SJSA1 (cell line): ENCODE data around the gene NEK7. TPM values are rescaled to one million over a fixed set of nuclear protein-coding genes. Genes with fewer than 3 reads are reported as not detected.
"Not testable (repeated sequence)": the region's sequence is repeated elsewhere in the genome, so short reads cannot be mapped to it uniquely, and the experiment has no call there.

Source experiments
- DNase-seq, 2 experiments: peaks; one replicate each; pipeline ENCODE4 v3.0.0-alpha.2; 2015 to 2020; ENCODE audit warnings: low spot score in 2 of 2, low read depth in 1 of 2
- H3K27ac ChIP-seq: fragments of 250-450 bp; sonication (Bioruptor Pico); 2 replicates; pipeline ENCODE4 v1.5.1; 2020; ENCODE audit warnings: mild to moderate bottlenecking, moderate library complexity
- H3K27me3 ChIP-seq: fragments of 250-450 bp; sonication (Bioruptor Pico); replicated peaks from 2 replicates; pipeline ENCODE4 v1.5.1; 2020; ENCODE audit warnings: mild to moderate bottlenecking, moderate library complexity
- H3K36me3 ChIP-seq: fragments of 250-450 bp; sonication (Bioruptor Pico); 2 replicates; pipeline ENCODE4 v1.5.1; 2020; ENCODE audit warnings: mild to moderate bottlenecking
- H3K4me1 ChIP-seq: fragments of 250-450 bp; sonication (Bioruptor Pico); replicated peaks from 2 replicates; pipeline ENCODE4 v1.6.1; 2021; ENCODE audit warnings: mild to moderate bottlenecking
- H3K4me3 ChIP-seq: fragments of 250-450 bp; sonication (Bioruptor Pico); 2 replicates; pipeline ENCODE4 v1.5.1; 2020; ENCODE audit warnings: mild to moderate bottlenecking
- H3K9me3 ChIP-seq: fragments of 250-450 bp; sonication (Bioruptor Pico); replicated peaks from 2 replicates; pipeline ENCODE4 v1.5.1; 2020; ENCODE audit warnings: mild to moderate bottlenecking
- total RNA-seq: library from RNA; depleted of rRNA; stranded (reverse); fragments of >200 nt; shearing (Covaris generic); gene quantifications from 2 replicates; pipeline ENCODE4 v1.2.3, GENCODE V29; 2014

Gene NEK7
- total RNA-seq, 1 experiment from 2014 or later: 136 TPM

- H3K27me3 ChIP-seq: no peaks in the 10 kb centered on the region
- H3K9me3 ChIP-seq: 0 out of 2 replicates have a peak, but pooled peaks cover 4% of the 10 kb centered on the region
- no peak for DNase-seq
- H3K4me1 ChIP-seq: no peaks in the 10 kb centered on the region
- H3K27ac ChIP-seq: no peak overlapping the region
- H3K36me3 ChIP-seq: peaks cover 20% of the 10 kb centered on the region
- no peak overlapping the region for H3K4me3 ChIP-seq
Observed at GRCh38 chr1:198212675-198213074, 55.9 kb downstream of the NEK7 start.

- H3K4me1 ChIP-seq: no peaks in the 10 kb centered on the region
- H3K27me3 ChIP-seq: no peaks in the 10 kb centered on the region
- 0 out of 2 replicates have a peak, but pooled peaks cover 4% of the 10 kb centered on the region for H3K9me3 ChIP-seq
- H3K27ac ChIP-seq: no peak overlapping the region
- no peak overlapping the region for H3K4me3 ChIP-seq
- no peak for DNase-seq
- H3K36me3 ChIP-seq: peaks cover 20% of the 10 kb centered on the region
Observed at GRCh38 chr1:198214924-198215323, 58.1 kb downstream of the NEK7 start.

GRCh38 chr1:198220428-198220827 lies 63.6 kb downstream of the NEK7 start:
- peaks cover 9% of the 10 kb centered on the region for H3K4me1 ChIP-seq
- H3K27me3 ChIP-seq: no peaks in the 10 kb centered on the region
- H3K4me3 ChIP-seq: no peak overlapping the region
- no peak overlapping the region; the same call in 1 of the 2 replicates for H3K27ac ChIP-seq
- H3K9me3 ChIP-seq: no peaks in the 10 kb centered on the region
- peak in 1 of 2 experiments; percentile 39 for DNase-seq
- no peaks in the 10 kb centered on the region for H3K36me3 ChIP-seq

DNA sequence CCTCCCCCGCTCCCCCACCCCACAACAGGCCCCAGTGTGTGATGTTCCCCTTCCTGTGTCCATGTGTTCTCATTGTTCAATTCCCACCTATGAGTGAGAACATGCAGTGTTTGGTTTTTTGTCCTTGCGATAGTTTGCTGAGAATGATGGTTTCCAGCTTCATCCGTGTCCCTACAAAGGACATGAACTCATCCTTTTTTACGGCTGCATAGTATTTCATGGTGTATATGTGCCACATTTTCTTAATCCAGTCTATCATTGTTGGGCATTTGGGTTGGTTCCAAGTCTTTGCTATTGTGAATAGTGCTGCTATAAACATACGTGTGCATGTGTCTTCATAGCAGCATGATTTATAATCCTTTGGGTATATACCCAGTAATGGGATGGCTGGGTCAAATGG lies 70.2 kb downstream of the NEK7 start:
- not testable (repeated sequence) for H3K4me3 ChIP-seq, H3K9me3 ChIP-seq, H3K4me1 ChIP-seq, H3K27ac ChIP-seq, H3K27me3 ChIP-seq, DNase-seq, H3K36me3 ChIP-seq

DNA sequence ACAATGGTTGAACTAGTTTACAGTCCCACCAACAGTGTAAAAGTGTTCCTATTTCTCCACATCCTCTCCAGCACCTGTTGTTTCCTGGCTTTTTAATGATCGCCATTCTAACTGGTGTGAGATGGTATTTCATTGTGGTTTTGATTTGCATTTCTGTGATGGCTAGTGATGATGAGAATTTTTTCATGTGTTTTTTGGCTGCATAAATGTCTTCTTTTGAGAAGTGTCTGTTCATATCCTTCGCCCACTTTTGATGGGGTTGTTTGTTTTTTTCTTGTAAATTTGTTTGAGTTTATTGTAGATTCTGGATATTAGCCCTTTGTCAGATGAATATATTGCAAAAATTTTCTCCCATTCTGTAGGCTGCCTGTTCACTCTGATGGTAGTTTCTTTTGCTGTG lies 70.7 kb downstream of the NEK7 start:
- not testable (repeated sequence) for H3K9me3 ChIP-seq, DNase-seq, H3K4me3 ChIP-seq, H3K27me3 ChIP-seq, H3K4me1 ChIP-seq, H3K36me3 ChIP-seq, H3K27ac ChIP-seq

GRCh38 chr1:198228925-198229324 lies 72.1 kb downstream of the NEK7 start:
- no peak for DNase-seq
- 0 out of 2 replicates have a peak, but pooled peaks cover 4% of the 10 kb centered on the region for H3K36me3 ChIP-seq
- H3K4me1 ChIP-seq: 0 out of 2 replicates have a peak, but pooled peaks cover 1% of the 10 kb centered on the region
- H3K4me3 ChIP-seq: no peak overlapping the region
- H3K27ac ChIP-seq: no peak overlapping the region
- H3K27me3 ChIP-seq: no peaks in the 10 kb centered on the region
- H3K9me3 ChIP-seq: no peaks in the 10 kb centered on the region

- Histone ChIP-seq H3K9me3 (peaks cover 5% of the 10 kb centered on the region; the same call in 1 of the 2 replicates), H3K36me3 (peaks cover 16% of the 10 kb centered on the region), H3K27ac (no peak overlapping the region), H3K27me3 (no peaks in the 10 kb centered on the region), H3K4me1 (peaks cover 6% of the 10 kb centered on the region), H3K4me3 (no peak overlapping the region)
- no peak for DNase-seq
Observed at GRCh38 chr1:198231779-198232178, 75.0 kb downstream of the NEK7 start.

GRCh38 chr1:198232378-198232777 lies 75.6 kb downstream of the NEK7 start:
- Histone ChIP-seq H3K4me1 (peaks cover 6% of the 10 kb centered on the region), H3K9me3 (peaks cover 7% of the 10 kb centered on the region; the same call in 1 of the 2 replicates), H3K27me3 (no peaks in the 10 kb centered on the region), H3K4me3 (no peak overlapping the region), H3K36me3 (peaks cover 20% of the 10 kb centered on the region), H3K27ac (no peak overlapping the region)
- no peak for DNase-seq

- peaks cover 6% of the 10 kb centered on the region for H3K4me1 ChIP-seq
- peaks cover 7% of the 10 kb centered on the region; the same call in 1 of the 2 replicates for H3K9me3 ChIP-seq
- H3K27ac ChIP-seq: no peak overlapping the region
- peaks cover 20% of the 10 kb centered on the region for H3K36me3 ChIP-seq
- no peak for DNase-seq
- H3K27me3 ChIP-seq: no peaks in the 10 kb centered on the region
- no peak overlapping the region for H3K4me3 ChIP-seq
Observed at GRCh38 chr1:198232940-198233675, 76.3 kb downstream of the NEK7 start.

DNA sequence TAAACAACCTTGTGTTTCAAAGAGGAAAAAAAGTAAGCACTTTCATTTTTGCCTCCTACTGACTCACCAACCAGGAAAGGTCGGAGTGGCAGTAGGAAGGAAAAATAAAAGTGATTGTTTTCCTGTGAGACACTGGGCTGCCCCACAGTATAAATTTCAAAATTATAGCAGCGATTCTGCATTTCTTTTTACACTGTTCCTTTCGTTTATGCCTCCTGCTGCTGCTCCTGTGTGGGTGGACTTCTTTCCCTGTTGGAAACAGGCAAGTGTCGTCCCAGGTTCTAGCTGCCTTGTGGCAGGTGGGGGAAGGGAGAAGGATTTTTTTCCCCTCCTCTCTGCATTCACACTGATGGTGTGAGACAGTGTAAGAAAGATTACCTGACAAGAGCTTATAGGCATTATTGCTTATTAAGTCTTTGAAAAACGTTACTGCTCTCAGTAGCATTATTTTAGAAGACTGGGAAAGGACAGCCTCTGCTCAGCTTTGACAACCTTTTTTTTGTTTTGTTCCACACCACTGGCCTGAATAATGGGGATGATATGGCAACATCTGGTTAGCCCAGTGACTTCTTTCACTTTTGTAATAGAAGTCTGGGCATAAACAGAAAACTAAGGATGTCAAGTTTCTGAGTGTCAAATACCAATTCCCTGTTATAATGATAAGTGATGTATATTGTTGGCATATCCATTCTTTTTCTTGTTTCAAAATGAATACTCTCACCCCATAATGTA lies 77.9 kb downstream of the NEK7 start:
- DNase-seq: peak in 1 of 2 experiments; percentile 42
- Histone ChIP-seq H3K4me1 (peaks cover 6% of the 10 kb centered on the region), H3K36me3 (peaks cover 21% of the 10 kb centered on the region), H3K27me3 (no peaks in the 10 kb centered on the region), H3K27ac (no peak overlapping the region), H3K4me3 (peak overlapping the region; percentile 22), H3K9me3 (peaks cover 7% of the 10 kb centered on the region; the same call in 1 of the 2 replicates)

- Histone ChIP-seq H3K27me3 (no peaks in the 10 kb centered on the region), H3K36me3 (peaks cover 23% of the 10 kb centered on the region), H3K4me1 (peaks cover 6% of the 10 kb centered on the region), H3K27ac (no peak overlapping the region), H3K9me3 (peaks cover 7% of the 10 kb centered on the region; the same call in 1 of the 2 replicates), H3K4me3 (no peak overlapping the region)
- no peak for DNase-seq
Observed at GRCh38 chr1:198238121-198238520, 81.3 kb downstream of the NEK7 start.

DNA sequence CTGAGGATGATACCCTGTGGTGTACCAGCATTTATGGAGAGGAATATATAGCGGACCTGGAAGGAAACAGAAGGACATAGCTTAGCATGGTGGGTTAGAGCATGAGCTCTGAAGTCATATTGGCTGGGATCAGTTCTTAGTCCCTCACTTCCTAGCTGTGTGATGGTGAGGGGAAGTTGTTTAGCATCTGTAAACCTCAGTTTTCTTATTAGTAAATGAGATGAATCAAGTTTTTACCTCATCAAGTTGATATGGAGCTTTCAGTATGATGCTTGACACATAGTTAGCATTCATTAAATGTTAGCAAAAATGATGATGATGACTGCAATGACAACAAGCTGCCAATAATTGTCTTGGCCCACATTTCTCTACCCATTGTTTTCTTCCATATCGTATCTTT lies 84.8 kb downstream of the NEK7 start:
- Histone ChIP-seq H3K4me1 (no peaks in the 10 kb centered on the region), H3K4me3 (no peak overlapping the region), H3K36me3 (peaks cover 12% of the 10 kb centered on the region), H3K9me3 (0 out of 2 replicates have a peak, but pooled peaks cover 4% of the 10 kb centered on the region), H3K27ac (no peak overlapping the region), H3K27me3 (no peaks in the 10 kb centered on the region)
- no peak for DNase-seq

- peaks cover 4% of the 10 kb centered on the region; the same call in 1 of the 2 replicates for H3K36me3 ChIP-seq
Observed at GRCh38 chr1:198244772-198245171, 88.0 kb downstream of the NEK7 start.

GRCh38 chr1:198245379-198245778 lies 88.6 kb downstream of the NEK7 start:
- no peak for DNase-seq
- no peaks in the 10 kb centered on the region for H3K4me1 ChIP-seq
- H3K36me3 ChIP-seq: peaks cover 2% of the 10 kb centered on the region; the same call in 1 of the 2 replicates
- no peaks in the 10 kb centered on the region for H3K9me3 ChIP-seq
- no peaks in the 10 kb centered on the region for H3K27me3 ChIP-seq
- H3K27ac ChIP-seq: no peak overlapping the region
- H3K4me3 ChIP-seq: no peak overlapping the region

More at GRCh38 chr1:198244772-198245171, 88.0 kb downstream of the NEK7 start:
- no peaks in the 10 kb centered on the region for H3K27me3 ChIP-seq
- H3K4me1 ChIP-seq: no peaks in the 10 kb centered on the region
- DNase-seq: no peak
- no peak overlapping the region for H3K27ac ChIP-seq
- no peaks in the 10 kb centered on the region for H3K9me3 ChIP-seq
- H3K4me3 ChIP-seq: no peak overlapping the region
